Lung (tissue), 16 donors: ENCODE measurements around the gene ZGLP1. TPM values are rescaled to one million over a fixed set of nuclear protein-coding genes. Genes with fewer than 3 reads are reported as not detected.

Source experiments
- ATAC-seq: fragments of 200-7000 bp; cut with Tn5 transposase; one replicate; pipeline ENCODE4 v1.9.1; 2020; ENCODE audit warnings: moderate number of reproducible peaks; ENCODE audit not compliant: insufficient read depth, low FRiP score
- DNase-seq, 3 donors: peaks; one replicate each; pipeline ENCODE4 v3.0.0-alpha.2; 2013 to 2017
- H3K27ac ChIP-seq, 2 donors: one replicate each; pipeline ENCODE4 v1.5.1; 2013; ENCODE audit warnings: mild to moderate bottlenecking in 2 of 2, moderate library complexity in 2 of 2, control low read depth in 1 of 2, inconsistent platforms in 1 of 2, low read depth in 1 of 2, low read length in 1 of 2
- H3K27me3 ChIP-seq, 3 donors: one replicate each; pipeline ENCODE4 v1.5.1; 2013; ENCODE audit warnings: low read length in 2 of 3; ENCODE audit not compliant: control insufficient read depth in 3 of 3, insufficient read depth in 3 of 3
- H3K36me3 ChIP-seq, 4 donors: one replicate each; pipeline ENCODE4 v1.5.1; 2013; ENCODE audit warnings: low read length in 4 of 4, mild to moderate bottlenecking in 1 of 4, moderate library complexity in 1 of 4; ENCODE audit not compliant: control insufficient read depth in 4 of 4, insufficient read depth in 4 of 4
- H3K4me1 ChIP-seq, 5 donors: one replicate each; pipeline ENCODE4 v1.5.1; 2013; ENCODE audit warnings: low read length in 5 of 5, mild to moderate bottlenecking in 2 of 5, moderate library complexity in 1 of 5; ENCODE audit not compliant: control insufficient read depth in 5 of 5, insufficient read depth in 5 of 5
- H3K4me3 ChIP-seq: one replicate; pipeline ENCODE4 v1.5.1; 2013; ENCODE audit warnings: mild to moderate bottlenecking, control low read depth, moderate library complexity
- H3K9ac ChIP-seq, 2 donors: one replicate each; pipeline ENCODE4 v1.5.1; 2013; ENCODE audit warnings: low read length in 2 of 2, control low read depth in 1 of 2; ENCODE audit not compliant: insufficient read depth in 1 of 2
- H3K9me3 ChIP-seq, 4 donors: one replicate each; pipeline ENCODE4 v1.5.1; 2013; ENCODE audit warnings: low read length in 3 of 4, mild to moderate bottlenecking in 1 of 4, moderate library complexity in 1 of 4; ENCODE audit not compliant: control insufficient read depth in 4 of 4, insufficient read depth in 3 of 4
- CTCF ChIP-seq: IDR thresholded peaks from 2 replicates; pipeline ENCODE4 v1.5.1; 2012; ENCODE audit warnings: mild to moderate bottlenecking; ENCODE audit errors: control extremely low read depth, extremely low read depth
- WGBS, 2 donors: extraction: QIAGEN DNeasy Blood & Tissue Kit; methylation state at CpG; one replicate each; pipeline ENCODE4 v1.1.7; 2013; 5-methylcytosine and 5-hydroxymethylcytosine counted together
- long read RNA-seq, 5 donors: transcript quantifications; one replicate each; lab custom pipeline, GENCODE V29; 2026
- polyA plus RNA-seq, 2 donors: library from polyadenylated mRNA; stranded (reverse); fragments of 200-250 nt; gene quantifications; one replicate each; pipeline ENCODE4 v1.2.1, GENCODE V29; 2013
- total RNA-seq, 2 donors: library from RNA; depleted of rRNA in 1 of 2; stranded (reverse); fragments of >200 nt in 1 of 2; gene quantifications; one replicate each; pipeline ENCODE4 v1.2.1, GENCODE V29; 2014 to 2021
- donor health status: control.
- donor health status: control.
- donor health status: Bipolar disorder and iron deficiency.
- donor health status: healthy.
- donor health status: DM: yes; HTN: yes; CAD: no.

Gene ZGLP1
- total RNA-seq, result 1 to 10 TPM; 3.7 to 5.1 TPM
- polyA plus RNA-seq, result 1 to 10 TPM; 3.0 to 6.7 TPM
- long read RNA-seq, donor 1, partial matches to known transcripts, result 0 of 4 reads
- long read RNA-seq, donor 1, other reads (novel, unspliced or antisense), result 0 of 4 reads
- long read RNA-seq, donor 2, partial matches to known transcripts, result 0 of 1 reads
- long read RNA-seq, donor 2, other reads (novel, unspliced or antisense), result 0 of 1 reads
- long read RNA-seq, donor 3, result 0 reads
- long read RNA-seq, donor 4, partial matches to known transcripts, result 0 of 4 reads
- long read RNA-seq, donor 4, other reads (novel, unspliced or antisense), result 0 of 4 reads
- long read RNA-seq, donor 5, partial matches to known transcripts, result 0 of 1 reads
- long read RNA-seq, donor 5, other reads (novel, unspliced or antisense), result 0 of 1 reads

DNA sequence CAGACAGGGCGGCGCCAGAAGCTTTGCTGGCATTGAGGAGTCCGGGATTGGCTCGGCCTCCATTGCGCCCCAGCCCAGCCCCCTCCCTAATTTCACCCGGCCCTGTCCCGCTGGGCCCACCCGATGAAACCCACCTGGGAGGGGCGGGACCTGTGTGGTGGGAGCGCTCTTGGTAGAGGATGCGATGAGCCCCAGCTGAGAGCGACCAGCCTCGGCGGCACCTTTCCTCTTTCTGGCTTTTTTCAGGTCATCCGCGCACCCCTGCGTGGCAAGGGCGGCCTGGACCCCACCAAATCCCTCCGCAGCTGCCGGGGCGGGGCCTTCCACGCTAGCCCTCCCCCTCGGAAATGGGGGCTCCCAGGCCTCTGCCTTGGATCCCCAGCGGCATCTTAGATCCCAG is at the start of gene ZGLP1:
TSS of gene ZGLP1 (minus strand) at position 393 of the 400 bp plus-strand sequence.
- H3K4me3 ChIP-seq, result no peak within 1 kb of the TSS

DNA sequence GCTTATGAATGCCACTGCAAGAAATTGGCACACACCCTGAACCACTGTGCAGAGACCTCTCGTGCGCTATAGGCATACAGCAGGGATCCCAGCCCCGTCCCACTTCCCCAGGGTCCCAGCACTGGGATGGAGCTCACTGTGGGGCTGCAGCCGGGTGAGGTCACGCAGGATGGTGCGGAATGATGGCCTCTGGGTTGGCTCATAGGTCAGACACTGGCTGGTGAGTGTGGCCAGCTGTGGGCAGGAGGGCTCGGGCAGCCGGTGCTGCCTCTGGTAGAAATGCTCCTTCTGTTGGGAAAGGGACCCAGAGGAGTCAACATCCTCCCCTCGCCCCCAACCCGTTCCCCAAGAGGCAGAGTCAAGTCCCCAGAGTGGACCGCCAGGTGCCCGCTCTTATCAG is 46.8 kb upstream of the ZGLP1 start:
- ATAC-seq, result no peak
- peaks cover 0 to 12% (median 0%) of the 10 kb centered on the region in 5 donors for H3K4me1 ChIP-seq
- H3K27me3 ChIP-seq, result no peaks in the 10 kb centered on the region
- H3K4me3 ChIP-seq, result no peak overlapping the region
- H3K27ac ChIP-seq, result no peak overlapping the region
- peaks cover 2 to 65% (median 29%) of the 10 kb centered on the region in 4 donors for H3K36me3 ChIP-seq
- H3K9me3 ChIP-seq, result peaks cover 0 to 3% (median 0%) of the 10 kb centered on the region in 4 donors
- WGBS, 2 donors, result 92 to 97% methylated on average over 12 of the region's 12 CpGs
- H3K9ac ChIP-seq, result no peak overlapping the region
- no peak for DNase-seq
- no peak for TF ChIP-seq CTCF

More for the DNA sequence above, at the start of gene ZGLP1:
- no peak for TF ChIP-seq CTCF
- WGBS, 2 donors, result 95% methylated on average over 23 to 24 of the region's 24 CpGs
- Histone ChIP-seq H3K4me1 (no peaks in the 10 kb centered on the region), H3K9ac (no peak within 1 kb of the TSS), H3K36me3 (peaks cover 0 to 15% (median 6%) of the 10 kb centered on the region in 4 donors), H3K27me3 (no peaks in the 10 kb centered on the region), H3K9me3 (no peaks in the 10 kb centered on the region), H3K27ac (no peak within 1 kb of the TSS)
- DNase-seq, result no peak
- ATAC-seq, result no peak

GRCh38 chr19:10353793-10354391 is 44.3 kb upstream of the ZGLP1 start:
- DNase-seq (peak; percentile 59 to 78 (median 65)), ATAC-seq (no peak)
- 90 to 93% methylated on average over 32 of the region's 32 CpGs for WGBS, 2 donors
- Histone ChIP-seq H3K36me3 (peaks cover 0 to 56% (median 26%) of the 10 kb centered on the region in 4 donors), H3K9me3 (peaks cover 0 to 3% (median 0%) of the 10 kb centered on the region in 4 donors), H3K4me1 (peaks cover 0 to 12% (median 0%) of the 10 kb centered on the region in 5 donors), H3K9ac (no peak overlapping the region), H3K4me3 (no peak overlapping the region), H3K27me3 (no peaks in the 10 kb centered on the region), H3K27ac (peak overlapping the region in 1 of 2 donors; percentile 43)
- TF ChIP-seq CTCF, result no peak
